Erythroblast (primary cell): ENCODE results near the gene LIPT2.
"Not testable (repeated sequence)": the region's sequence is repeated elsewhere in the genome, so short reads cannot be mapped to it uniquely, and the experiment has no call there.

Experiments used
- DNase-seq, 2 experiments: peaks; one replicate each; lab custom pipeline; 2025; lab: John Stamatoyannopoulos, UW
- GATA1 ChIP-seq: IDR thresholded peaks from 2 replicates; pipeline ENCODE4 v1.6.1; 2011; ENCODE audit warnings: low read depth, mild to moderate bottlenecking, control low read depth, low read length, moderate library complexity
- POLR2A ChIP-seq: IDR thresholded peaks from 2 replicates; pipeline ENCODE4 v1.6.1; 2011; ENCODE audit warnings: mild to moderate bottlenecking, low read length

The LIPT2 gene

GRCh38 chr11:74520927-74521665 lies 27.6 kb upstream of the LIPT2 start:
- TF ChIP-seq GATA1 = no peak
- TF ChIP-seq POLR2A = no peak
- no peak for DNase-seq

DNA sequence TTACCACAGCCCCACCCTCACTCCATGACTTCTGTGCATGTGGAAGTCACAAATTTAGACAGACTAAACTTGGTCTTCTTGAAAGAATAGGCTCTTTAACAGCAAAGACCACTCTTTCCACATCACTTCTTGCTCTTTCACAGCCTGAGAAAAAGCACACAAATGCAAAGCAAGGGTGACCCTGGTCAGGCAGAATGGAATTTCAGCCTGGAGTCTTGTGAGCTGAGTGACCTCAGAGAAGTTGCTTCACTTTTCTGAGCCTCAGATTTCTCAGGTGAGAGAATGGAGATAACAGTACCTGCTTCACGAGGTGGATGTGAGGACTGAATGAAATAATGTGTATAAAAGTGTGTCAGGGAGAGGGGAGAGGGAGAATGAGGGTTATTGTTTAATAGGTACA lies 26.8 kb upstream of the LIPT2 start:
- TF ChIP-seq GATA1 (no peak), POLR2A (no peak)
- no peak for DNase-seq

- TF ChIP-seq GATA1 = no peak
- no peak for TF ChIP-seq POLR2A
- no peak for DNase-seq
Measured at GRCh38 chr11:74519710-74520109, 26.2 kb upstream of the LIPT2 start.

GRCh38 chr11:74517592-74517991 lies 24.1 kb upstream of the LIPT2 start:
- DNase-seq = not testable (repeated sequence)

DNA sequence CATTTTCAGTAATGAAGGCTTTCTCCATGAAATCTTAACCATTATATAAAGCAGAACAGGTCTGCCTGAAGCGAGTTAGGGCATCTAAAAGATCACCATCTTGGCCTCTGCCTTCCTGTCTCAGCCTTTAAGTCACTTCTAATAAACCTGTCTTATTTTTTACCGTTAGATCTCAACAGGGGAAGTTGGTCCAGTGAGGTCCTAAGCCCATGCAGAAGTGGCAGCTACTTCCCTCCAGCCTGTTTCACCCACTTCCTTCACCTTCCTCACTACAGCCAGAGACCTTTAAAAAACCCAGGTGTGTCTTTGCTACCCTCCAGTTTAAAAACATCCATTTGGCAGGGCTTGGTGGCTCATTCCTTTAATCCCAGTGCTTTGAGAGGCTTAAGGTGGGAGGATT lies 14.1 kb upstream of the LIPT2 start:
- TF ChIP-seq GATA1 = no peak
- DNase-seq = no peak

DNA sequence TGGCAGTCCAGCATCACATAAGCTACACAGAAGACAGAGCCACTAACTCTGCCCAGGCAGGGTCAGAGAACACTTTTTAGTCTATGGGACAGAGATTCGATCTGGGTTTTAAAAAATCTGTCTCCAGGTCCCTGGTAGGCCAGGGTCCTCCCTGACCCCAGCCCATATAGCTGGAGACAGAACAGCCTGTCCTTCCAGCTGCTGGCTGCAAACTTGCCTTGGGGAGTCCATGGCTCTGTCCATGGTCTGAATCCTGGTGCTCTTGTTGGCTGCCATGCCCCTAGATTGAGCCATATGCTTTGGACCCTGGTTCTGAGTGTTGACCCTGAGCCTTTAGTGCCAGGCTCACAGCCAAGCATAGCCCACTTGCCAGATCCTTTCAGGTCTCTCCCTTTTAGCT lies 13.3 kb upstream of the LIPT2 start:
- TF ChIP-seq GATA1 = no peak
- no peak for TF ChIP-seq POLR2A
- no peak for DNase-seq

DNA sequence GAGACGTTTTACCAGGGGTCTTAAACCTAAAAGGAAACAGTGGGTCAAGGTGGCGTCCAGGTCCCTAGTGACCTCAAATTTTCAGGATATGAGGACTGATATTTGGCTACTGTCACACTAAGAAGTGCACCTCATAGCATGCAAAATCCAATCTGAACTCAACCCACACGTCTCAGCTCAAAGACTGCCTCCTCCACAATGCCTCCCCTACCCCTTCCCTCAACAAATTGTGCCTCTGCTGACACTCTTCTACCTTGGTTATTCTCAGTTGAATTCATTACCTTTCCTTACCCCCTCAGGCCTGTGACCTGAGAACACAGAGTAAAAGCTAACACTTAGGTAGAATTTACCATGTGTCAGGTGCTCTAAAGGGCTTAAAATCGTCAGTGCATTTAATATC lies 12.4 kb upstream of the LIPT2 start:
- TF ChIP-seq GATA1 (no peak), POLR2A (no peak)

GRCh38 chr11:74504100-74504691 lies 10.7 kb upstream of the LIPT2 start:
- TF ChIP-seq POLR2A = no peak
- no peak for TF ChIP-seq GATA1
- peak in 1 of 2 experiments; percentile 7 for DNase-seq

More for the DNA sequence above, 12.4 kb upstream of the LIPT2 start:
- DNase-seq = no peak

DNA sequence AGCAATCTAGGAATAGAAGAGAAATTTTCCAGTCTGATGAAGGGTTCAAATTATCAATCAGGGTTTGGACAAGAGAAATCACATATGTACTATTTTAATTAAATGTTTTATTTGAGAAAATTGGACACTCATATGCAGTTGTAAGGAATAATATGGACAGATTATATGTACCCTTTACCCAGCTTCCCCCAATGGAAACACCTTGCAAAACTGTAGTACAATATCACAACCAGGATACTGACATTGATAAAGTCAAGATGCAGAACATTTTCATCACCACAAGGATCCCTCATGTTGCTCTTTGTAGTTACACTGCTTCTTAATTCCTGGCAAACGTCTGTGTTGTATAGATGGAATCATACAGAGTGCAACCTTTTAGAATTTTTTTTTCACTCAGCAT lies 1.4 kb upstream of the LIPT2 start:
- TF ChIP-seq POLR2A (no peak), GATA1 (no peak)
- no peak for DNase-seq

DNA sequence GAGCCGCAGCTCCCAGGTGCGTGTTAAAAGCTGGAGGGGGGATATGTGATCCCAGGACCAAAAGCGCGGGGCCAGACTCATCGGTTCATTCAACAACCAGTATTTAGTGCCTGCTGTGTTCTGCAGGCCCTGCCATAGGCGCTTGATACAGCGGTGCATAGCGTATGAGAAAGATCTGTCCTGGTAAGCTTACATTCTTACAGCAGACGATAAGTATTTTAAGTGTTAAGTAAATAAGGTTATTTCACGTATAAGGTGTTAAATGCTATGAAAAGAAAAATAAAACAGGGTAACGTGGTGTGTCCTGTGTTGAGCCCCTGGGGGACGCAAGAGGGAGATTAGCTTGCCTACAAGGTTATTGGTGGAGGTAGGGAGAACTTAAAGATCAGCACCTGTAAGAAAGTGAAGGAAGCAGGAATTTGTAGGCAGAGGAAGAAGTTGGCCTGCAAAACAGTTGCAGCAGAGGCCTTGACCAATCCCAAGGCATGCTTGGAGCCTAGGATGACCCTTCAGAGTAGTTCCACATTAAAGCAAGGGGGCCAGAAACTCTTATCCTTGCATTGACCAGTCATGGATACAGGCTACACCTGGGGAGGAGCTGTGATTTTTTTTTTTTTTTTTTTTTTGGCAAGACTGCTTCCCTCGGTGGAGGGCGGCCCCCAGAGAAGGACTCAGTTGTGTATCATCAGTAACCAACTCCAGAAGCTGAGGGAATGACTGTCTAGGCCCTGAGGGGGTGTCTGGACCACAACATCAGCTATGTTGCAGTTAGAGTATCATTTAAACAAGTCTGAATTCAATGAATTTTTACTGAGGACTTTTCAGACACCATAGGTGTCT lies 487 bp upstream of the LIPT2 start:
- TF ChIP-seq GATA1 = no peak
- no peak for TF ChIP-seq POLR2A
- DNase-seq = no peak

- TF ChIP-seq POLR2A = no peak
- DNase-seq = no peak
Measured at GRCh38 chr11:74492084-74492483, 1.4 kb downstream of the LIPT2 start.

DNA sequence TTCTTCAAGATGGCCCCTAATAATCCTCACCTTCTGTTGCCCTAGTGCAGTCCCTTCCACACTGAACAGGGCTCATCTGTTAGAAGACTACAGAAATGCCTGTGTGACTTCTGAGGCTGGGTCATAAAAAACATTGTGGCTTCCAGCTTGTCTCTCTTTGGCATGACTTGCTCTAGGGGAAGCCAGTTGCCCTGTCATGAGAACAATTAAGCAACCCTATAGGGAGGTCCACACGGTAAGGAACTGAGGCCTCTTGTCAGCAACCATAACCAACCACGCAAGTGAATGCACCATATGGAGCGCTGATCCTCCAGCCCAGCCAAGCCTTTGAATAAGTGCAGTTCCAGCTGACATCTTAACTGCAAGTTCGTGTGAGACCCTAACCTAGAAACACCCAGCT lies 2.6 kb downstream of the LIPT2 start:
- DNase-seq = no peak
- TF ChIP-seq GATA1 (no peak), POLR2A (no peak)

GRCh38 chr11:74487875-74488274 lies 5.6 kb downstream of the LIPT2 start:
- peak; percentile 31 to 42 for DNase-seq
- TF ChIP-seq POLR2A (no peak), GATA1 (no peak)

GRCh38 chr11:74485868-74486267 lies 7.7 kb downstream of the LIPT2 start:
- DNase-seq = no peak
- no peak for TF ChIP-seq POLR2A
- TF ChIP-seq GATA1 = no peak
